K562 (cell line): Measurements from ENCODE around the gene PLEKHN1. TPM values are rescaled to one million over a fixed set of nuclear protein-coding genes. Genes with fewer than 3 reads are reported as not detected.

ENCODE experiments used
- ATAC-seq: fragments of 200-7000 bp; cut with Tn5 transposase; 3 replicates; pipeline ENCODE4 v1.9.1; 2020; ENCODE audit warnings: moderate library complexity
- BruUV-seq: library from RNA; stranded (reverse); fragments of 400-500 nt; replicated peaks from 2 replicates; lab custom pipeline; 2021; lab: Mats Ljungman, UMichigan
- CTCF ChIA-PET: fragments of 300-600 bp; formaldehyde crosslinking; extraction: SDS; loops from one replicate; lab custom pipeline; 2021; ENCODE audit warnings: low intra/inter-chr PET ratio; lab: Yijun Ruan, JAX
- POLR2A ChIA-PET: fragments of 300-600, 350-650 bp; sonication (Branson Sonifier 250); formaldehyde crosslinking; extraction: SDS; loops from one replicate; lab custom pipeline; 2021; ENCODE audit warnings: antibody characterized with exemption, inconsistent platforms; lab: Yijun Ruan, JAX
- DNase-seq, 4 experiments: peaks; one replicate each; pipeline versions ENCODE4 v3.0.0 to v3.0.0-alpha.2; 2011 to 2018; ENCODE audit warnings: low spot score in 3 of 4, mixed read lengths in 3 of 4; ENCODE audit errors: extremely low read depth in 1 of 4
- FAIRE-seq: peaks from 2 replicates; lab custom pipeline; 2011; peaks lifted over from hg19 to GRCh38; lab: Jason Lieb, UNC
- H2AFZ ChIP-seq: 2 replicates; pipeline ENCODE4 v1.6.0; 2011; ENCODE audit warnings: low read depth, low read length, control low read depth, inconsistent platforms
- H3K27ac ChIP-seq: fragments of 200-600 bp; 3 replicates; pipeline ENCODE4 v1.8.0; 2011; ENCODE audit warnings: low read depth, mild to moderate bottlenecking, control low read depth, inconsistent platforms, low read length, moderate library complexity, mixed read lengths; ENCODE audit errors: extremely low read depth
- H3K27me3 ChIP-seq, 2 experiments: fragments of 300-600 bp in 1 of 2; 2 replicates in 1 of 2; 3 replicates in 1 of 2; pipeline versions ENCODE4 v1.6.0 to v1.8.0; 2011; ENCODE audit warnings: inconsistent platforms in 2 of 2, low read length in 2 of 2, mild to moderate bottlenecking in 1 of 2, mixed read lengths in 1 of 2, moderate library complexity in 1 of 2; ENCODE audit not compliant: control insufficient read depth in 2 of 2, insufficient read depth in 2 of 2
- H3K36me3 ChIP-seq: fragments of 300-600 bp; 3 replicates; pipeline ENCODE4 v1.8.0; 2011; ENCODE audit warnings: mild to moderate bottlenecking, low read length, inconsistent platforms; ENCODE audit not compliant: control insufficient read depth, insufficient read depth
- H3K4me1 ChIP-seq, 2 experiments: fragments of 200-600 bp in 1 of 2; replicated peaks in 1 of 2; 2 replicates in 1 of 2; 3 replicates in 1 of 2; pipeline versions ENCODE4 v1.5.1 to v1.8.0; 2011; ENCODE audit warnings: inconsistent platforms in 2 of 2, low read length in 2 of 2, mild to moderate bottlenecking in 1 of 2, mixed read lengths in 1 of 2, moderate library complexity in 1 of 2; ENCODE audit not compliant: control insufficient read depth in 2 of 2, insufficient read depth in 2 of 2
- H3K4me2 ChIP-seq: 2 replicates; pipeline ENCODE4 v1.6.1; 2011; ENCODE audit warnings: low read length, control low read depth, inconsistent platforms, mixed read lengths; ENCODE audit not compliant: insufficient read depth
- H3K4me3 ChIP-seq: fragments of 200-600 bp; sonication (generic), shearing (Covaris generic); 2 replicates; pipeline ENCODE4 v1.5.1; 2016; ENCODE audit warnings: control low read depth, inconsistent platforms
- H3K79me2 ChIP-seq: fragments of 200-600 bp; 3 replicates; pipeline ENCODE4 v1.8.0; 2011; ENCODE audit warnings: low read length, inconsistent platforms; ENCODE audit not compliant: control insufficient read depth, insufficient read depth
- H3K9ac ChIP-seq, 2 experiments: 2 replicates each; pipeline versions ENCODE4 v1.6.0 to v1.6.1; 2011; ENCODE audit warnings: low read depth in 2 of 2, low read length in 2 of 2, control low read depth in 1 of 2, inconsistent platforms in 1 of 2, mild to moderate bottlenecking in 1 of 2, mixed read lengths in 1 of 2; ENCODE audit not compliant: insufficient read depth in 1 of 2
- H3K9me1 ChIP-seq: one replicate; pipeline ENCODE4 v1.6.0; 2011; ENCODE audit warnings: inconsistent platforms, mild to moderate bottlenecking, low read length, moderate library complexity; ENCODE audit not compliant: control insufficient read depth, insufficient read depth
- H3K9me3 ChIP-seq: replicated peaks from 2 replicates; pipeline ENCODE4 v1.5.1; 2011; ENCODE audit warnings: low read depth, low read length, inconsistent platforms; ENCODE audit not compliant: control insufficient read depth, insufficient read depth
- H4K20me1 ChIP-seq: replicated peaks from 2 replicates; pipeline ENCODE4 v1.6.1; 2011; ENCODE audit warnings: low read length, inconsistent platforms, mixed read lengths; ENCODE audit not compliant: control insufficient read depth, insufficient read depth
- CBX3 ChIP-seq, 2 experiments: IDR thresholded peaks; 1 replicate in 1 of 2; 2 replicates in 1 of 2; pipeline ENCODE4 v1.6.1; 2012; ENCODE audit warnings: inconsistent platforms in 2 of 2, low read length in 2 of 2, borderline replicate concordance in 1 of 2, control low read depth in 1 of 2
- CTBP1 ChIP-seq: fragments of 450-650 bp; IDR thresholded peaks from 2 replicates; pipeline ENCODE4 v1.6.1; 2016; ENCODE audit warnings: borderline replicate concordance
- EP300 ChIP-seq: IDR thresholded peaks from 2 replicates; pipeline ENCODE4 v1.6.1; 2012; ENCODE audit warnings: low read length, improper control_type of control experiment
- FOXP1 ChIP-seq: sonication (generic); formaldehyde crosslinking; IDR thresholded peaks from 2 replicates; pipeline ENCODE4 v1.8.0; 2022; ENCODE audit warnings: mild to moderate bottlenecking, missing genetic modification reagents
- HMGN3 ChIP-seq: IDR thresholded peaks from 2 replicates; pipeline ENCODE4 v1.6.1; 2011; ENCODE audit warnings: borderline replicate concordance, low read depth, mild to moderate bottlenecking, mixed read lengths, low read length; ENCODE audit not compliant: insufficient read length; ENCODE audit errors: extremely low read depth
- MTA3 ChIP-seq: fragments of 450-650 bp; formaldehyde crosslinking; IDR thresholded peaks from 2 replicates; pipeline ENCODE4 v1.6.1; 2017; ENCODE audit warnings: mild to moderate bottlenecking, borderline replicate concordance
- RB1 ChIP-seq: fragments of 450-650 bp; IDR thresholded peaks from 2 replicates; pipeline ENCODE4 v1.6.1; 2017; ENCODE audit warnings: low read depth, mild to moderate bottlenecking
- SMARCA4 ChIP-seq: fragments of 450-650 bp; IDR thresholded peaks from 2 replicates; pipeline ENCODE4 v1.6.1; 2016
- TAF1 ChIP-seq: IDR thresholded peaks from 2 replicates; pipeline ENCODE4 v1.6.1; 2011; ENCODE audit warnings: mild to moderate bottlenecking, low read length, moderate library complexity; ENCODE audit not compliant: insufficient read depth, control insufficient read depth, severe bottlenecking; ENCODE audit errors: extremely low read depth
- ZNF197 ChIP-seq: fragments of 200-800 bp; sonication (Bioruptor generic); IDR thresholded peaks from 2 replicates; pipeline ENCODE4 v1.6.1; 2016; ENCODE audit warnings: low read depth, missing genetic modification characterization, missing compliant biosample characterization
- ZNF551 ChIP-seq: fragments of 250-450 bp; sonication (Bioruptor Pico); IDR thresholded peaks from 2 replicates; pipeline ENCODE4 v1.5.0; 2021; ENCODE audit warnings: mild to moderate bottlenecking, moderate library complexity
- WGBS: fragments of 100-300 bp; shearing (Covaris generic); methylation state at CpG from one replicate; pipeline ENCODE4 v1.1.6; 2016; ENCODE audit warnings: low coverage, mixed read lengths; ENCODE audit not compliant: insufficient coverage; ENCODE audit errors: missing lambda C conversion rate; 5-methylcytosine and 5-hydroxymethylcytosine counted together
- in situ Hi-C: fragments of 300-500 bp; cut with MboI; formaldehyde crosslinking; loops from 4 replicates; pipeline ENCODE4 v1.15.0; 2018; ENCODE audit warnings: inconsistent platforms, mixed read lengths
- intact Hi-C: fragments of 100-400 bp; cut with micrococcal nuclease; formaldehyde crosslinking; loops from 2 replicates; pipeline ENCODE4 v1.14.2; 2022
- polyA plus RNA-seq, 8 experiments: library from polyadenylated mRNA; depleted of rRNA in 4 of 8; stranded (reverse) in 5 of 8; unstranded in 3 of 8; fragments of >200 nt; fragmentation: Nextera tagmentation in 2 of 8; fragmentation: Illumina TruSeq in 1 of 8; extraction: Ambion mirVana in 2 of 8; extraction: Trizol in 1 of 8; gene quantifications; 2 replicates each; pipeline versions ENCODE4 v1.2.1 to v1.2.3, GENCODE V29; 2011 to 2014; ENCODE audit warnings: inconsistent platforms in 1 of 8, missing spikeins in 1 of 8
- total RNA-seq, 7 experiments: library from RNA; depleted of rRNA in 6 of 7; stranded (reverse); fragments of >200 nt in 6 of 7; fragmentation: Illumina TruSeq in 2 of 7; extraction: Trizol in 2 of 7; gene quantifications; 2 replicates each; pipeline versions ENCODE4 v1.2.1 to v1.2.3, GENCODE V29; 2011 to 2021; ENCODE audit warnings: low replicate concordance in 1 of 7
- TF ChIP-seq, protein P1 (sequence below): fragments of 450-650 bp; conservative IDR thresholded peaks from 2 replicates; pipeline ENCODE4 v1.6.1; 2016; ENCODE audit warnings: missing genetic modification characterization, low read depth, mild to moderate bottlenecking, control low read depth, missing compliant biosample characterization
- TF ChIP-seq, protein P2 (sequence below): fragments of 450-650 bp; IDR thresholded peaks from 2 replicates; pipeline ENCODE4 v1.6.1; 2017; ENCODE audit warnings: antibody characterized with exemption, mild to moderate bottlenecking

PLEKHN1 gene
- total and polyA plus RNA-seq, 9 of the 15 experiments (the other 6 are each of a cell fraction or from before 2014, with no cell fraction given): 0.07 to 1.5 (median 0.13) TPM; not detected in 2

DNA sequence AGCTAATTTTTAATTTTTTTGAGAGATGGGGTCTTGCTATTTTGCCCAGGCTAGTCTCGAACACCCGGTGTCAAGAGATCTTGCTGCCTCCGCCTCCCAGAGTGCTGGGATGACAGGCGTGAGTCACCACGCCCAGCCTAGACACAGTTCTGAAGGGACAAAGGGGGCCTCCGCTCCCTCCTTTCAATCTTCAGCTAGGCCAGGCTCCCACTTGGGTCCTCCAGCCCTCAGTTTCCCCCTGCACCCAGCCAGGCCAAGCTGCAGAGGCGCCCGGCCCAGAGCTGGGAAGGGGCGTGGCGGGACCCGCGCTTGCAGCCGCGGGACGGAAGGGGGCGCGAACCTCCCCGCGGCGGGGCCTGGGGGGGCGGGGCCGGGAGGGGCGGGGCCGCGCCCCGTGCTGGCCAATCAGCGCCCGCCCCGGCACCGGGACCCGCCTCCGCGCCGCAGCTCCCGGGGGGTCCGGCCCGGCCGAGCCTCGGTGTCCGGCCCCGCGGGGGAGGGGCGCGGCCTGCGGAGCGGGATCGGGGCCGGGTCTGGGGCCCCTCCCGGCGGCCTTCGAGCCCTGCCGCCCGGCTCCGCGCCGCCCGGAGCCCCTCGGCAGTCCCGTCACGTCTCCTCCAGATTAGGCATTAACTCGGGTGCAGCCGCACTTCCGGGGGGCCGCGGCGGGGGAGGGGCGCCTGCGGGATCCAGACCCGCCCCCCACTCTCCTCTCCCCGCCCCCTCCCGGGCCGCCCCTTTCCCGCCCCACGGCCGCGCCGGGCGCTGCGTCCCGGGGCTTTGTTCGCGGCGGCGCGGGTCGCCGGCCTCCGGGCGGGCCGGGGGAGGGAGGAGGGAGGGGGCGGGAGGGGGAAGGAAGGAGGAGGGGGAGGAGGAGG, 53.1 kb downstream of the PLEKHN1 start (continued):
- TF ChIP-seq, protein P1, sequence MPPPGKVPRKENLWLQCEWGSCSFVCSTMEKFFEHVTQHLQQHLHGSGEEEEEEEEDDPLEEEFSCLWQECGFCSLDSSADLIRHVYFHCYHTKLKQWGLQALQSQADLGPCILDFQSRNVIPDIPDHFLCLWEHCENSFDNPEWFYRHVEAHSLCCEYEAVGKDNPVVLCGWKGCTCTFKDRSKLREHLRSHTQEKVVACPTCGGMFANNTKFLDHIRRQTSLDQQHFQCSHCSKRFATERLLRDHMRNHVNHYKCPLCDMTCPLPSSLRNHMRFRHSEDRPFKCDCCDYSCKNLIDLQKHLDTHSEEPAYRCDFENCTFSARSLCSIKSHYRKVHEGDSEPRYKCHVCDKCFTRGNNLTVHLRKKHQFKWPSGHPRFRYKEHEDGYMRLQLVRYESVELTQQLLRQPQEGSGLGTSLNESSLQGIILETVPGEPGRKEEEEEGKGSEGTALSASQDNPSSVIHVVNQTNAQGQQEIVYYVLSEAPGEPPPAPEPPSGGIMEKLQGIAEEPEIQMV: peak; percentile 90
- TF ChIP-seq CBX3 (IDR thresholded peaks at IDR 0.05; ENCODE audit: borderline replicate concordance in 1 of 2, low read length in 2 of 2): peak in 1 of 2 experiments; percentile 64; a peak in 1 of 3 replicates

DNA sequence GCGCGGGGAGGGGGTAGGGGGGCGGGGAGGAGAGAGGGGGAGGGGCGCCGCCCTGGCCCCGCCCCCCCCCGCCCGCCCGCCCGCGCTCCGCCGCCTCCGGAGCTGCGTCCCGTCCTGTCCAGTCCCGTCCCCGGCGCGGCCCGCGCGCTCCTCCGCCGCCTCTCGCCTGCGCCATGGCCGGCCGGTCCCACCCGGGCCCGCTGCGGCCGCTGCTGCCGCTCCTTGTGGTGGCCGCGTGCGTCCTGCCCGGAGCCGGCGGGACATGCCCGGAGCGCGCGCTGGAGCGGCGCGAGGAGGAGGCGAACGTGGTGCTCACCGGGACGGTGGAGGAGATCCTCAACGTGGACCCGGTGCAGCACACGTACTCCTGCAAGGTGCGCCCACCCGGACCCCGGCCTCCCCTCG, 53.7 kb downstream of the PLEKHN1 start, which contains the start of gene AGRN:
Gene AGRN (plus strand): TSS at position 121 of the 405 bp plus-strand sequence. CDS start 53 bp downstream, at position 174.
- no peaks in the 10 kb centered on the region for H3K9me3 ChIP-seq
- peak within 1 kb of the TSS; percentile 79 for H3K4me2 ChIP-seq
- H3K9me1 ChIP-seq: peaks cover 12% of the 10 kb centered on the region
- peak; percentile 56 for ATAC-seq
- peak in 1 of 4 experiments; percentile 72 for DNase-seq
- H3K27me3 ChIP-seq: no peaks in the 10 kb centered on the region
- H3K9ac ChIP-seq: peak within 1 kb of the TSS; percentile 72 to 99
- H4K20me1 ChIP-seq: peaks cover 13% of the 10 kb centered on the region
- ChIA-PET POLR2A (interaction anchor here (1.0 to 1.5 kb wide), 3 partner anchors 12 to 21 kb away, joined by 3 to 4 read pairs (median 4); no protein-coding TSS in a partner anchor), CTCF (no interaction called here)
- in situ Hi-C loops: no loop called here
- peaks cover 40% of the 10 kb centered on the region for H3K79me2 ChIP-seq
- peak within 1 kb of the TSS; percentile 85 for H2AFZ ChIP-seq
- intact Hi-C loops: loop anchor here (5.0 kb wide), 1 partner anchor 42 kb away; no protein-coding TSS in a partner anchor
- H3K4me3 ChIP-seq: peak within 1 kb of the TSS; percentile 76
- no TSS peak for BruUV-seq
- no peak for FAIRE-seq
- peaks cover 35% of the 10 kb centered on the region; the same call in 1 of the 3 replicates for H3K36me3 ChIP-seq
- 0% methylated on average over 31 of the region's 58 CpGs for WGBS
- peak within 1 kb of the TSS; percentile 84 for H3K27ac ChIP-seq
- peaks cover 29 to 68% of the 10 kb centered on the region in 2 experiments for H3K4me1 ChIP-seq
- TF ChIP-seq ZNF197 (no peak), ZNF551 (CRISPR knock-in tag) (no peak), FOXP1 (CRISPR knock-in tag) (0 out of 2 replicates have a peak, but pooled peaks have one; percentile 35), RB1 (peak; percentile 84), TAF1 (peak; percentile 21), HMGN3 (peak; percentile 31), SMARCA4 (no peak), MTA3 (0 out of 2 replicates have a peak, but pooled peaks have one; percentile 10), EP300 (no peak), CTBP1 (peak; percentile 74; the same call in 1 of the 2 replicates)
- TF ChIP-seq, protein P2, sequence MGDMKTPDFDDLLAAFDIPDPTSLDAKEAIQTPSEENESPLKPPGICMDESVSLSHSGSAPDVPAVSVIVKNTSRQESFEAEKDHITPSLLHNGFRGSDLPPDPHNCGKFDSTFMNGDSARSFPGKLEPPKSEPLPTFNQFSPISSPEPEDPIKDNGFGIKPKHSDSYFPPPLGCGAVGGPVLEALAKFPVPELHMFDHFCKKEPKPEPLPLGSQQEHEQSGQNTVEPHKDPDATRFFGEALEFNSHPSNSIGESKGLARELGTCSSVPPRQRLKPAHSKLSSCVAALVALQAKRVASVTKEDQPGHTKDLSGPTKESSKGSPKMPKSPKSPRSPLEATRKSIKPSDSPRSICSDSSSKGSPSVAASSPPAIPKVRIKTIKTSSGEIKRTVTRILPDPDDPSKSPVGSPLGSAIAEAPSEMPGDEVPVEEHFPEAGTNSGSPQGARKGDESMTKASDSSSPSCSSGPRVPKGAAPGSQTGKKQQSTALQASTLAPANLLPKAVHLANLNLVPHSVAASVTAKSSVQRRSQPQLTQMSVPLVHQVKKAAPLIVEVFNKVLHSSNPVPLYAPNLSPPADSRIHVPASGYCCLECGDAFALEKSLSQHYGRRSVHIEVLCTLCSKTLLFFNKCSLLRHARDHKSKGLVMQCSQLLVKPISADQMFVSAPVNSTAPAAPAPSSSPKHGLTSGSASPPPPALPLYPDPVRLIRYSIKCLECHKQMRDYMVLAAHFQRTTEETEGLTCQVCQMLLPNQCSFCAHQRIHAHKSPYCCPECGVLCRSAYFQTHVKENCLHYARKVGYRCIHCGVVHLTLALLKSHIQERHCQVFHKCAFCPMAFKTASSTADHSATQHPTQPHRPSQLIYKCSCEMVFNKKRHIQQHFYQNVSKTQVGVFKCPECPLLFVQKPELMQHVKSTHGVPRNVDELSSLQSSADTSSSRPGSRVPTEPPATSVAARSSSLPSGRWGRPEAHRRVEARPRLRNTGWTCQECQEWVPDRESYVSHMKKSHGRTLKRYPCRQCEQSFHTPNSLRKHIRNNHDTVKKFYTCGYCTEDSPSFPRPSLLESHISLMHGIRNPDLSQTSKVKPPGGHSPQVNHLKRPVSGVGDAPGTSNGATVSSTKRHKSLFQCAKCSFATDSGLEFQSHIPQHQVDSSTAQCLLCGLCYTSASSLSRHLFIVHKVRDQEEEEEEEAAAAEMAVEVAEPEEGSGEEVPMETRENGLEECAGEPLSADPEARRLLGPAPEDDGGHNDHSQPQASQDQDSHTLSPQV: no peak
